Caco-2 (cell line): ENCODE measurements around the gene AMPH. TPM values are rescaled to one million over a fixed set of nuclear protein-coding genes. Genes with fewer than 3 reads are reported as not detected.
"Not testable (repeated sequence)": the region's sequence is repeated elsewhere in the genome, so short reads cannot be mapped to it uniquely, and the experiment has no call there.

ENCODE experiments used
- BruUV-seq: library from RNA; stranded (reverse); fragments of 400-500 nt; replicated peaks from 2 replicates; lab custom pipeline; 2021; lab: Mats Ljungman, UMichigan
- CTCF ChIA-PET: fragments of 300-600 bp; sonication (Branson Sonifier 250); formaldehyde crosslinking; loops from one replicate; lab custom pipeline; 2022; ENCODE audit warnings: antibody characterized with exemption; lab: Charles Lee
- POLR2A ChIA-PET: fragments of 300-600 bp; sonication (Branson Sonifier 250); formaldehyde crosslinking; loops from one replicate; lab custom pipeline; 2022; ENCODE audit warnings: antibody characterized with exemption; lab: Charles Lee
- DNase-seq, 2 experiments: peaks; one replicate each; pipeline versions ENCODE4 v3.0.0 to v3.0.0-alpha.2; 2020 to 2022
- H3K27me3 ChIP-seq: replicated peaks from 2 replicates; pipeline ENCODE4 v1.6.0; 2011; ENCODE audit warnings: low read length; ENCODE audit not compliant: control insufficient read depth, insufficient read depth
- H3K36me3 ChIP-seq: 2 replicates; pipeline ENCODE4 v1.5.1; 2011; ENCODE audit warnings: low read length; ENCODE audit not compliant: control insufficient read depth, insufficient read depth
- H3K4me1 ChIP-seq: fragments of 250-450 bp; sonication (Bioruptor Pico); 2 replicates; pipeline ENCODE4 v1.5.1; 2020; ENCODE audit warnings: mild to moderate bottlenecking
- H3K4me3 ChIP-seq: 2 replicates; pipeline ENCODE4 v1.5.1; 2011; ENCODE audit warnings: low read depth, mild to moderate bottlenecking, control low read depth, low read length
- H3K9me3 ChIP-seq: fragments of 250-450 bp; sonication (Bioruptor Pico); 2 replicates; pipeline ENCODE4 v1.5.1; 2020; ENCODE audit warnings: mild to moderate bottlenecking, moderate library complexity
- H3K27ac Mint-ChIP-seq: one replicate; pipeline ENCODE4 v1.8.0; 2022; ENCODE audit warnings: mixed read lengths; ENCODE audit not compliant: unreplicated experiment
- H3K27me3 Mint-ChIP-seq: one replicate; pipeline ENCODE4 v1.8.0; 2022; ENCODE audit warnings: mixed read lengths; ENCODE audit not compliant: insufficient read depth, unreplicated experiment
- H3K36me3 Mint-ChIP-seq: one replicate; pipeline ENCODE4 v1.8.0; 2022; ENCODE audit warnings: mild to moderate bottlenecking, mixed read lengths; ENCODE audit not compliant: insufficient read depth, unreplicated experiment
- H3K4me1 Mint-ChIP-seq: one replicate; pipeline ENCODE4 v1.8.0; 2022; ENCODE audit warnings: low read depth, mixed read lengths; ENCODE audit not compliant: unreplicated experiment
- H3K4me3 Mint-ChIP-seq: one replicate; pipeline ENCODE4 v1.8.0; 2022; ENCODE audit warnings: mild to moderate bottlenecking, moderate library complexity, mixed read lengths; ENCODE audit not compliant: unreplicated experiment
- H3K9me3 Mint-ChIP-seq: one replicate; pipeline ENCODE4 v1.8.0; 2022; ENCODE audit warnings: mixed read lengths; ENCODE audit not compliant: unreplicated experiment
- intact Hi-C: fragments of 100-400 bp; cut with micrococcal nuclease; formaldehyde crosslinking; loops from one replicate; pipeline ENCODE4 v1.10.0; 2022; ENCODE audit not compliant: unreplicated experiment
- total RNA-seq: library from RNA; stranded (reverse); gene quantifications from 2 replicates; pipeline ENCODE4 v1.2.3, GENCODE V29; 2022
- TF ChIP-seq, protein P1 (sequence below), 2 experiments: fragments of 200-600 bp in 1 of 2; IDR thresholded peaks; 1 replicate in 1 of 2; 2 replicates in 1 of 2; pipeline versions ENCODE4 v1.5.1 to v1.8.0; 2011 to 2022; ENCODE audit warnings: antibody characterized with exemption in 1 of 2, control low read depth in 1 of 2, inconsistent platforms in 1 of 2, low read depth in 1 of 2, low read length in 1 of 2, mild to moderate bottlenecking in 1 of 2, moderate library complexity in 1 of 2; ENCODE audit not compliant: insufficient read depth in 1 of 2, severe bottlenecking in 1 of 2, unreplicated experiment in 1 of 2

AMPH gene
- total RNA-seq, 1 experiment from 2014 or later: not detected

DNA sequence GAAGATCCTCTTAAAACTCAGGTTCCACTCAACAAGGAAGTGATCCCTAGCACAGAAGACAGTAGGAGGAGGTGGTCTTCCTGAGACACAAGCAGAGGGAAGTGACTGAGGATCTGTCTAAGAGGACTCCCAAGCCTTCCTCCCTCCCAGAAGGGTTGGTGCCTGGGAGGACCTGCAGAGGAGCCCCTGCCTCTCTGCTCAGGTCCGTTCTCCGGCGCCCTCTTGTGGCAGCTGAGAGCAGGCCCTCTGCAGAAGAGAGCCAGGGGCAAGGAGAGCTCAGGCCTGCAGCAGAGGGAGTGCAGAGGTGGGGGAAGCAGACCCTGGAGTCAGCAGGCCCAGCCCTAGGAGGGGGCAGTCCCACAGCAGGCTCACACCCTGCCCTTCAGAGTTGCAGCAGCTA, 267.8 kb downstream of the AMPH start:
- H3K27me3 Mint-ChIP-seq, H3K9me3 Mint-ChIP-seq, BruUV-seq, H3K4me1 ChIP-seq, H3K36me3 ChIP-seq, H3K9me3 ChIP-seq, H3K4me1 Mint-ChIP-seq, H3K27me3 ChIP-seq, H3K27ac Mint-ChIP-seq, H3K4me3 Mint-ChIP-seq, POLR2A ChIA-PET, H3K36me3 Mint-ChIP-seq, H3K4me3 ChIP-seq, intact Hi-C loops: not testable (repeated sequence)
- TF ChIP-seq, protein P1, sequence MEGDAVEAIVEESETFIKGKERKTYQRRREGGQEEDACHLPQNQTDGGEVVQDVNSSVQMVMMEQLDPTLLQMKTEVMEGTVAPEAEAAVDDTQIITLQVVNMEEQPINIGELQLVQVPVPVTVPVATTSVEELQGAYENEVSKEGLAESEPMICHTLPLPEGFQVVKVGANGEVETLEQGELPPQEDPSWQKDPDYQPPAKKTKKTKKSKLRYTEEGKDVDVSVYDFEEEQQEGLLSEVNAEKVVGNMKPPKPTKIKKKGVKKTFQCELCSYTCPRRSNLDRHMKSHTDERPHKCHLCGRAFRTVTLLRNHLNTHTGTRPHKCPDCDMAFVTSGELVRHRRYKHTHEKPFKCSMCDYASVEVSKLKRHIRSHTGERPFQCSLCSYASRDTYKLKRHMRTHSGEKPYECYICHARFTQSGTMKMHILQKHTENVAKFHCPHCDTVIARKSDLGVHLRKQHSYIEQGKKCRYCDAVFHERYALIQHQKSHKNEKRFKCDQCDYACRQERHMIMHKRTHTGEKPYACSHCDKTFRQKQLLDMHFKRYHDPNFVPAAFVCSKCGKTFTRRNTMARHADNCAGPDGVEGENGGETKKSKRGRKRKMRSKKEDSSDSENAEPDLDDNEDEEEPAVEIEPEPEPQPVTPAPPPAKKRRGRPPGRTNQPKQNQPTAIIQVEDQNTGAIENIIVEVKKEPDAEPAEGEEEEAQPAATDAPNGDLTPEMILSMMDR (IDR thresholded peaks at IDR 0.05; ENCODE audit: insufficient read depth in 1 of 2, low read depth in 1 of 2, low read length in 1 of 2, severe bottlenecking in 1 of 2, unreplicated experiment in 1 of 2): peak; percentile 55 to 76
- CTCF ChIA-PET: interaction anchor here (1.0 to 1.9 kb wide), 4 partner anchors 9 to 33 kb away, joined by 3 to 18 read pairs (median 5); no protein-coding TSS in a partner anchor
- DNase-seq: peak; percentile 56 to 67

DNA sequence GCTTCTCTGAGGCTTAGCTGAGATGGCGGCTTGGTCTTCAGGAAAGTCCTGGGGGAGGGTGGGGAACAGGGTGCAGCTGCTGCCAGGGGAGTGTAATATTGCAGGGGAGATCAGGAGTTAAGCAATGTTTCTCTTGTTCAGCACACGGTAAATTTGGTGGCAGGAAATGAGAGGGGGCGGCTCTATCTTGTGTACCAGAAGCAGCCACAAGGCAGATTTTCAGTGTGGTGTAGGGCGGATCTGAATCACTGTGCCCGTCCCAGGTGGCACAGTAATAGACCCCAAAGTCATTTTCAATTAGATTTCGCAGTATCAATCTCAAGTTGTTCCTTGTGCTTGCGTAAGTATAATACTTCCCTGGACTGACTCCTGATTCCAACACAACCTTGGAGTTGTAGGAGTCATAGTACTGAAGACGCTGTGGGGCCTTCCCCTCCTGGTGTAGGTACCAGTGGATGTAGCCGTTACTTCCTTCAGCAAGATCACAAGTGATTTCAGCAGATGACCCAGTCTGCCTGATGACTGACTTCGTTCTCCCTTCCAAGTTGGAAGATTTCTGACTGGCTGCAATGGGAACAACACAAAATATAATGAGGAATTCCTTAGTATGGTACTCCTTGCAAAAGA, 268.4 kb downstream of the AMPH start:
- DNase-seq, H3K4me1 Mint-ChIP-seq, H3K4me3 ChIP-seq, H3K9me3 ChIP-seq, H3K27me3 ChIP-seq, H3K9me3 Mint-ChIP-seq, BruUV-seq, H3K36me3 ChIP-seq, H3K4me3 Mint-ChIP-seq, H3K4me1 ChIP-seq, intact Hi-C loops, H3K27ac Mint-ChIP-seq, H3K27me3 Mint-ChIP-seq, H3K36me3 Mint-ChIP-seq, POLR2A ChIA-PET: not testable (repeated sequence)
- CTCF ChIA-PET: interaction anchor here (0.6 to 1.9 kb wide), 5 partner anchors 9 to 32 kb away, joined by 3 to 18 read pairs (median 5); no protein-coding TSS in a partner anchor

DNA sequence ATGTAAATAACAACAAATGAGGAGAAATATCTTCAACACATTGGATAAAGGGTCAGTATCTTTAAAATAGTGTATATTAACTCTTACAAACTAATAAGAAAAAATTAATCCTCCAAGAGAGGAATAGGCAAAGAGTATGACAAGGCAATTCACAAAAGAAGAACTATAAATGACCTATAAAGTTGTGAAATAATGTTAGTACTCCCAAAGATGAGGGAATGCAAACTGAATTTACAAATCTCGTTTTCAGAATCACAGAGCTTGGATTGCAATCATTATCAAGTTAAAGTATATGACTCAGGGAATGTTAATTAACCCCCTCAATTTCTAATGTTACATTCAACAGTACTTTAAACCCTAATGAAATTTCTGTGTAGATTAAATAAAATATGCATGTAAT, 270.4 kb downstream of the AMPH start:
- no peak overlapping the region for H3K27ac Mint-ChIP-seq
- no peak for DNase-seq
- peaks cover under 1% of the 10 kb centered on the region for H3K27me3 Mint-ChIP-seq
- Histone ChIP-seq H3K27me3 (no peaks in the 10 kb centered on the region), H3K4me1 (no peaks in the 10 kb centered on the region), H3K9me3 (no peaks in the 10 kb centered on the region), H3K36me3 (no peaks in the 10 kb centered on the region), H3K4me3 (no peak overlapping the region)
- TF ChIP-seq, protein P1 (IDR thresholded peaks at IDR 0.05; ENCODE audit: insufficient read depth in 1 of 2, low read depth in 1 of 2, low read length in 1 of 2, severe bottlenecking in 1 of 2, unreplicated experiment in 1 of 2): no peak
- ChIA-PET CTCF (interaction anchor here (1.1 kb wide), 1 partner anchor 25 kb away, joined by 4 read pairs; no protein-coding TSS in a partner anchor), POLR2A (no interaction called here)
- no peak overlapping the region for H3K4me3 Mint-ChIP-seq
- no peaks in the 10 kb centered on the region for H3K9me3 Mint-ChIP-seq
- intact Hi-C loops: no loop called here
- no TSS peak for BruUV-seq
- no peaks in the 10 kb centered on the region for H3K4me1 Mint-ChIP-seq
- no peaks in the 10 kb centered on the region for H3K36me3 Mint-ChIP-seq
